ENCODE results near the gene COX7C.

COX7C gene

GRCh38 chr5:86664173-86664572, 46.4 kb downstream of the COX7C start:
- DNase-seq (ENCODE audit: low read depth in 3 of 3), result no peak

DNA sequence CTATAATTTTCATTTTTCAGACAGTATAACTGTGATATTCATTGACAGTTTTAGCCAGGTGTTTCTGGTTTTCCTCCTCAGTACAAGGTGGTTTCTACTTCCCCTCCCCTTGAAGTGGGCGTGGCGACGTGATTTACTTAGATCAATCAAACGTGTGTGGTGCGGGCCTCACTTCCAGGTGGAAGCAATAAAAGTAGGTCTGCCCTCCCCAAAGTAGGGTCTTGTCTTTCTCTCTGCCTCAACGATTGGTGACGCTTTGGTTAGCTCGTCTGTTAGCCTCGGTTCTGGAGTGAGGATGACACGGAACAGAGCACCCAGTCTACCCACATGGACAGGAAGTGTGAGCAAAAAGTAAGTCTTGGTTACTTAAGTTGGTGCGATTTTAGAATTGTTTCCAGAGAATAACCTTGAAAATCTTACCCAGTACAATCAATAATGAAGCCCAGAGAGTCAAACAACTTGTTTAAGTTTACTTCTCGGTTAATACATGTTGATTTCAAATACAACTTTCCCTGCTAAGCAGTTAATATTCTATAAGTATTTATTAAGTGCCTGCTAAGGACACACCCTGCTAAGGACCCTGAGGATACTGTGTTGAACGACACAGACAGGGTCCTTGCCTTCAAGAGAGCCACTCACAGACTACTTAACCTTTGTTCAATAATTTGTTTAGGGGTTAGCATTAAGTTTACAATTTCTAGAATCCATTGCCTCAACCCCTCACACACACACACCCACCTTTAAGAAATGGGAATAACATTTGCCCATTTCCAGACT, 48.4 kb downstream of the COX7C start:
- DNase-seq (ENCODE audit: low read depth in 3 of 3), result no peak

DNA sequence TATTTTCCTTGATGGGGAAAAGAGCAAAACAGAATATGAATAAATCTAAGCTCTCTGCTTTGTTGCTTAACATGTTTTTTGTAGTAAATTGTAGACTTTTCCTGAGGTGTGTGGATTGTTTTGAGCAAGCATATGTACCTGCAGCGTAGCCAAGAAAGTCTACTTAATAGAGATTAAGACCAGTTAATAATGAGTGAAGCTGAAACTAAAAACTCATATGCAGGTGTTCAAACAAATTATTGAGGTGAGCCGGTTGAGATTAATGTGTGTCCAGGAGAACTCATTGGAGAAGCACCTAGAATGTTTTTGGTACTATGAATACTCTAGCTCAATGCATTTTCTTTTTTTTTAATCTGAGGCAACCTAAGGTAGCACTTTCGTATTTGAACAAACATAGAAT, 49.2 kb downstream of the COX7C start:
- DNase-seq (ENCODE audit: low read depth in 3 of 3), result no peak

Measured in stimulated activated CD4-positive, alpha-beta T cell treated with anti-CD3 and anti-CD28 coated beads, TNF-alpha, amount 100 ng/mL, for 48 hours (primary cell).